OCI-M1 (cell line): ENCODE results near the gene ZNF37A.
"Not testable (repeated sequence)": the region's sequence is repeated elsewhere in the genome, so short reads cannot be mapped to it uniquely, and the experiment has no call there.

Source experiments
- DNase-seq: peaks from one replicate; lab custom pipeline; 2025; lab: John Stamatoyannopoulos, UW

ZNF37A gene

GRCh38 chr10:38150891-38151463, 56.8 kb downstream of the ZNF37A start:
- DNase-seq = not testable (repeated sequence)

GRCh38 chr10:38156416-38157269, 62.5 kb downstream of the ZNF37A start:
- no peak for DNase-seq

GRCh38 chr10:38157270-38157685, 63.1 kb downstream of the ZNF37A start:
- no peak for DNase-seq

GRCh38 chr10:38159004-38159403, 64.9 kb downstream of the ZNF37A start:
- no peak for DNase-seq

GRCh38 chr10:38163617-38164016, 69.5 kb downstream of the ZNF37A start:
- no peak for DNase-seq

GRCh38 chr10:38174336-38174735, 80.2 kb downstream of the ZNF37A start:
- no peak for DNase-seq

GRCh38 chr10:38184477-38184876, 90.3 kb downstream of the ZNF37A start:
- DNase-seq = no peak
